SIG-M5 treated with dmso at 0.1 percent for 504 hours (cell line): ENCODE data around the gene SHD.
"Not testable (repeated sequence)": the region's sequence is repeated elsewhere in the genome, so short reads cannot be mapped to it uniquely, and the experiment has no call there.

Source experiments
- DNase-seq: peaks from one replicate; lab custom pipeline; 2025; ENCODE audit not compliant: unreplicated experiment; lab: John Stamatoyannopoulos, UW

Gene SHD

GRCh38 chr19:4278419-4279266 lies at the start of gene SHD:
Gene SHD (plus strand): TSS chr19:4279266. CDS start chr19:4280064, 798 bp downstream.
- DNase-seq: no peak

- not testable (repeated sequence) for DNase-seq
These were observed 48.8 kb upstream of the SHD start for GRCh38 chr19:4230237-4230636.

- not testable (repeated sequence) for DNase-seq
These were observed 47.5 kb upstream of the SHD start for GRCh38 chr19:4231521-4231920.

- DNase-seq: not testable (repeated sequence)
These were observed 46.9 kb upstream of the SHD start for GRCh38 chr19:4232139-4232538.

- DNase-seq: no peak
These were observed 46.3 kb upstream of the SHD start for GRCh38 chr19:4232614-4233281.

- DNase-seq: no peak
These were observed 45.7 kb upstream of the SHD start for GRCh38 chr19:4233282-4233853.

- DNase-seq: no peak
These were observed 44.8 kb upstream of the SHD start for GRCh38 chr19:4234142-4234861.

- no peak for DNase-seq
These were observed 44.2 kb upstream of the SHD start for GRCh38 chr19:4234862-4235201.

GRCh38 chr19:4237510-4237909 lies 41.6 kb upstream of the SHD start:
- DNase-seq: not testable (repeated sequence)

GRCh38 chr19:4238831-4239230 lies 40.2 kb upstream of the SHD start:
- DNase-seq: no peak

GRCh38 chr19:4241824-4242430 lies 37.1 kb upstream of the SHD start:
- no peak for DNase-seq

- not testable (repeated sequence) for DNase-seq
These were observed 33.1 kb upstream of the SHD start for GRCh38 chr19:4245938-4246337.

GRCh38 chr19:4246767-4247593 lies 32.1 kb upstream of the SHD start, which contains the start of gene YJU2:
Gene YJU2 (plus strand): TSS chr19:4247080. CDS start chr19:4247147, 67 bp downstream.
- peak; percentile 99 for DNase-seq

GRCh38 chr19:4256563-4256962 lies 22.5 kb upstream of the SHD start:
- DNase-seq: no peak

- no peak for DNase-seq
These were observed 22.0 kb upstream of the SHD start for GRCh38 chr19:4257025-4257424.

- no peak for DNase-seq
These were observed 20.9 kb upstream of the SHD start for GRCh38 chr19:4258181-4258580.

GRCh38 chr19:4260613-4261191 lies 18.4 kb upstream of the SHD start:
- DNase-seq: no peak

- no peak for DNase-seq
These were observed 14.3 kb upstream of the SHD start for GRCh38 chr19:4264812-4265211.

- no peak for DNase-seq
These were observed 12.6 kb upstream of the SHD start for GRCh38 chr19:4266253-4267000.
